Thoracic aorta (tissue), 2 donors: ENCODE measurements around the gene ZNF835. TPM values are rescaled to one million over a fixed set of nuclear protein-coding genes. Genes with fewer than 3 reads are reported as not detected.

Experiments used
- ATAC-seq: fragments of 150-250 bp; one replicate; pipeline ENCODE4 v1.8.0; 2017; ENCODE audit warnings: low read depth; ENCODE audit not compliant: insufficient number of reproducible peaks, low FRiP score
- DNase-seq: peaks from one replicate; pipeline ENCODE4 v3.0.0-alpha.2; 2020; ENCODE audit warnings: low spot score
- H3K27ac ChIP-seq, 2 donors: fragments of 200-600 bp; sonication (generic); 1 replicate in 1 of 2; 2 replicates in 1 of 2; pipeline ENCODE4 v1.5.1; 2016; ENCODE audit warnings: mild to moderate bottlenecking in 2 of 2, moderate library complexity in 2 of 2
- H3K27me3 ChIP-seq: fragments of 200-600 bp; sonication (generic); replicated peaks from 2 replicates; pipeline ENCODE4 v1.6.0; 2016; ENCODE audit warnings: mild to moderate bottlenecking; ENCODE audit not compliant: insufficient read depth
- H3K36me3 ChIP-seq: fragments of 200-600 bp; sonication (generic); one replicate; pipeline ENCODE4 v1.5.1; 2016
- H3K4me1 ChIP-seq, 2 donors: fragments of 200-600 bp; sonication (generic); 1 replicate in 1 of 2; 2 replicates in 1 of 2; pipeline versions ENCODE4 v1.5.1 to v1.6.0; 2016; ENCODE audit warnings: low read depth in 2 of 2, mild to moderate bottlenecking in 1 of 2; ENCODE audit not compliant: control insufficient read depth in 1 of 2
- H3K4me3 ChIP-seq: fragments of 200-600 bp; sonication (generic); 2 replicates; pipeline ENCODE4 v1.5.1; 2016; ENCODE audit warnings: mild to moderate bottlenecking
- H3K9me3 ChIP-seq: fragments of 200-600 bp; sonication (generic); 2 replicates; pipeline ENCODE4 v1.5.1; 2016
- total RNA-seq, 2 donors: library from RNA; depleted of rRNA; stranded (reverse); fragments of >200 nt; gene quantifications; one replicate each; pipeline versions ENCODE4 v1.1.0 to v1.2.3, GENCODE V29; 2016
- TF ChIP-seq, protein P1 (sequence below): fragments of 200-600 bp; sonication (generic); IDR thresholded peaks from one replicate; pipeline ENCODE4 v1.5.1; 2019; ENCODE audit warnings: antibody characterized with exemption

Gene ZNF835
- total RNA-seq, 2 donors from 2014 or later, result 4.7 to 14.5 TPM

DNA sequence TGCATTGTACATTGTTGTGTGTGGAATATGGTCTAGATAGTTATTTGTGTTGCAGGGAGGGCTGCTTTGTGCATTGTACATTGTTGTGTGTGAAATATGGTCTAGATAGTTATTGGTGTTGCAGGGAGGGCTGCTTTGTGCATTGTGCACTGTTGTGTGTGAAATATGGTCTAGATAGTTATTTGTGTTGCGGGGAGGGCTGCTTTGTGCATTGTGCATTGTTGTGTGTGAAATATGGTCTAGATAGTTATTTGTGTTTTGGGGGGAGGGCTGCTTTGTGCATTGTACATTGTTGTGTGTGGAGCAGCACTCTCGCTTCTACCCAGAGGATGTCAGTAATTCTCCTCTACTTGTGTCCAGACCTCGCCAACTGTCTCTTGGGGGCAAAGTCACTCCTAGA lies 36.3 kb upstream of the ZNF835 start:
- H3K4me1 ChIP-seq, result no peaks in the 10 kb centered on the region
- no peak overlapping the region for H3K4me3 ChIP-seq
- ATAC-seq (no peak), DNase-seq (no peak)
- H3K27me3 ChIP-seq, result no peaks in the 10 kb centered on the region
- TF ChIP-seq, protein P1, sequence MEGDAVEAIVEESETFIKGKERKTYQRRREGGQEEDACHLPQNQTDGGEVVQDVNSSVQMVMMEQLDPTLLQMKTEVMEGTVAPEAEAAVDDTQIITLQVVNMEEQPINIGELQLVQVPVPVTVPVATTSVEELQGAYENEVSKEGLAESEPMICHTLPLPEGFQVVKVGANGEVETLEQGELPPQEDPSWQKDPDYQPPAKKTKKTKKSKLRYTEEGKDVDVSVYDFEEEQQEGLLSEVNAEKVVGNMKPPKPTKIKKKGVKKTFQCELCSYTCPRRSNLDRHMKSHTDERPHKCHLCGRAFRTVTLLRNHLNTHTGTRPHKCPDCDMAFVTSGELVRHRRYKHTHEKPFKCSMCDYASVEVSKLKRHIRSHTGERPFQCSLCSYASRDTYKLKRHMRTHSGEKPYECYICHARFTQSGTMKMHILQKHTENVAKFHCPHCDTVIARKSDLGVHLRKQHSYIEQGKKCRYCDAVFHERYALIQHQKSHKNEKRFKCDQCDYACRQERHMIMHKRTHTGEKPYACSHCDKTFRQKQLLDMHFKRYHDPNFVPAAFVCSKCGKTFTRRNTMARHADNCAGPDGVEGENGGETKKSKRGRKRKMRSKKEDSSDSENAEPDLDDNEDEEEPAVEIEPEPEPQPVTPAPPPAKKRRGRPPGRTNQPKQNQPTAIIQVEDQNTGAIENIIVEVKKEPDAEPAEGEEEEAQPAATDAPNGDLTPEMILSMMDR, result no peak
- no peaks in the 10 kb centered on the region for H3K36me3 ChIP-seq
- H3K9me3 ChIP-seq, result no peaks in the 10 kb centered on the region
- H3K27ac ChIP-seq, result no peak overlapping the region

DNA sequence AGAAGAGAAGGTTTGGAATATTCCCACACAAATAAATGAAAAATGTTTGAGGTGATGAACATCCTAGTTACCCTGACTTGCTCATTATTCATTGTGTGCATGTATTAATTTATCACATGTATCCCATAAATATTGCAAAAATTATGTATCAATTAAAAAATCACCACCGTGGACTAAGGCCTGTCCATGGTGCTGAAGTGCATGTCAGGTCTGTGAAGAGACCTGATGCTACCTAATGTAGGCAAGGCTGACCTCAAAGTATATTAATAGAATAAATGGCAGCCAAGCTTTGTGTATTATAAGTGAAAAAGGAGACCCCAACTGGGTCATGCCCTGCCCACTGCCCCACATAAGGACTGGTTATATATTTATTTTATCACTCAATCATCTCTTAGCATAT lies 34.4 kb upstream of the ZNF835 start:
- no peaks in the 10 kb centered on the region for H3K36me3 ChIP-seq
- ATAC-seq, result no peak
- TF ChIP-seq, protein P1, result no peak
- H3K27me3 ChIP-seq, result no peaks in the 10 kb centered on the region
- no peak for DNase-seq
- no peak overlapping the region for H3K27ac ChIP-seq
- no peaks in the 10 kb centered on the region for H3K4me1 ChIP-seq
- H3K4me3 ChIP-seq, result no peak overlapping the region
- H3K9me3 ChIP-seq, result no peaks in the 10 kb centered on the region

DNA sequence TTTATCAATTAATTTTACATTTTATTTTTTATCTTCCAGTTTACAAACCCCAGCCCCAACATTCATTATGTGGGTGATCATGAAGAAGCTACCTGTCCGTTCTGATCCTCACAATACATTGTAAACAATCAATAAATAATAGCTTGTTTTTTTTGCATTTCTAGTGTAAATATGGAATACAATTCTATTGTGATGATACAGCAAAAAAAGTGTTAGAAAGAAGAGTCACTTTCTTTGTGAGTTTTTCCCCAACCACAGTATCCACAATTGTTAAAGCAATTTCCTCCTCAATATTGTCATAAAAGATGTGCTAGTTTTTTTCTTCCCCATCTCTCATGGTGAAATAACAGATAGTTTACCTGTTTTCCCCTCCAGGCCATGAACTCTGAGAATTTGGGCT lies 30.3 kb upstream of the ZNF835 start:
- TF ChIP-seq, protein P1, result no peak
- DNase-seq (no peak), ATAC-seq (no peak)
- Histone ChIP-seq H3K9me3 (no peaks in the 10 kb centered on the region), H3K4me3 (no peak overlapping the region), H3K27me3 (no peaks in the 10 kb centered on the region), H3K27ac (no peak overlapping the region), H3K36me3 (no peaks in the 10 kb centered on the region), H3K4me1 (no peaks in the 10 kb centered on the region)

DNA sequence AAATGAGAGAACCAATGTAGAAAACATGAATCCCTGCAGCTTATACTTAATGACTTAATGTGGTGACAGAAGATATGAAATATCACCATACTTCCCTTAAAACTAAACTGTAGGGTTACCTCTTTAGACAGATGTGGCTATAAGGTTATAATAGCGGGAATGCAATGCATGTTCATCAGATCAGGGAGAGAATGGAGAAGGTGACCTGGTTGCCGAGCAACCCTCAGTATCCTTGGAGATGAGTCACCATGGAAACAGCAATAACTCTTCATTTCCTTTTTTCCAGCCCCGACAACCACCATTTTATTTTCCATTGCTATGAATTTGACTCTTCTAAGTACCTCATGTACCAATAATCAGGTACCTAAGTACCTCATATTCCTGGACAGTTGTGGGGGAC lies 28.0 kb upstream of the ZNF835 start:
- ATAC-seq, result no peak
- H3K4me1 ChIP-seq, result no peaks in the 10 kb centered on the region
- no peaks in the 10 kb centered on the region for H3K27me3 ChIP-seq
- no peak overlapping the region for H3K4me3 ChIP-seq
- no peak overlapping the region for H3K27ac ChIP-seq
- DNase-seq, result no peak
- TF ChIP-seq, protein P1, result no peak
- H3K9me3 ChIP-seq, result no peaks in the 10 kb centered on the region
- H3K36me3 ChIP-seq, result no peaks in the 10 kb centered on the region

DNA sequence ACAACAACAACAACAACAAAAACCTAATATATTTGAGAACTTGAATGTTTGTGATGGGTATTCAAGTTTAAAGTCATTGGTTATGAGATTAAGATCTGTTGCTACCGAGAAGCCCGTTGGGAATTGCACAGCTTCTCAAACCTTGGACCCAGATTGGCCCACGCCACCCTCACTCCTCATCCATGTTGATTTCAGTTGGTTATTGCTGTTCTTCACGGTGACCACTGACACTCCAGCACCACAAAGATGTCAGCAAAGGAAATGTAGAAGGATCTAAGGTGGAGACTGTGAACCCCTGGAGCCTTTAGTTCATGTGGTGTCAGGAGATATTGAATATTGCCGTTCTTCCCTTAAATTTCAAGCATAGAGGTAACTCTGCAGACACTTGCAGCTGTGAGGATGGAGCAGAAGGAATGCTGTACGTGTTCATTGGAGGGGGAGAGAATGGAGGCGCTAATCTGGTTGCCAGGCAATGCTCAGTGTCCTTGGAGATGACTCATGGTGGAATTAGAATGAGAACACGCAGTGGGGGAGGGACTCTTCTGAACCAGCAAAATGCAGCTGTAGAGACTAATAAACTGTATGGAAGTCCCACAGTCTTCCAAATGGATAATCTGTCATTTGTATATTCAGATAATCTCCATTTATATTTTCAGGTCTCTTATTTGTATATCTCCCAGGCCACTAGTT lies 20.8 kb upstream of the ZNF835 start:
- no peak for ATAC-seq
- no peaks in the 10 kb centered on the region for H3K36me3 ChIP-seq
- H3K9me3 ChIP-seq, result no peaks in the 10 kb centered on the region
- no peaks in the 10 kb centered on the region for H3K27me3 ChIP-seq
- H3K27ac ChIP-seq, result no peak overlapping the region
- H3K4me1 ChIP-seq, result no peaks in the 10 kb centered on the region
- H3K4me3 ChIP-seq, result no peak overlapping the region
- no peak for DNase-seq
- TF ChIP-seq, protein P1, result no peak
